ENCODE results near the gene VNN1.
"Not testable (repeated sequence)": the region's sequence is repeated elsewhere in the genome, so short reads cannot be mapped to it uniquely, and the experiment has no call there.

VNN1 gene

GRCh38 chr6:132635288-132635687 lies 78.6 kb downstream of the VNN1 start:
- not testable (repeated sequence) for H3K9ac ChIP-seq (ENCODE audit: low read depth, low read length); H3K9me3 ChIP-seq (replicated peaks; ENCODE audit: low read length); H3K4me2 ChIP-seq (ENCODE audit: low read length); H3K4me1 ChIP-seq (ENCODE audit: control insufficient read depth, insufficient read depth, low read length); H3K4me3 ChIP-seq (ENCODE audit: low read length); H3K36me3 ChIP-seq (ENCODE audit: insufficient read depth, low read length)
- peaks cover 28% of the 10 kb centered on the region for H3K27me3 ChIP-seq (ENCODE audit: control insufficient read depth, insufficient read depth, low read length)

GRCh38 chr6:132634796-132635195 lies 79.1 kb downstream of the VNN1 start:
- Histone ChIP-seq H3K36me3 (ENCODE audit: insufficient read depth, low read length) (no peaks in the 10 kb centered on the region), H3K9ac (ENCODE audit: low read depth, low read length) (no peak overlapping the region), H3K4me2 (ENCODE audit: low read length) (no peak overlapping the region)

GRCh38 chr6:132633362-132633761 lies 80.5 kb downstream of the VNN1 start:
- Histone ChIP-seq H3K9me3 (replicated peaks; ENCODE audit: low read length) (no peaks in the 10 kb centered on the region), H3K4me2 (ENCODE audit: low read length) (no peak overlapping the region), H3K27me3 (ENCODE audit: control insufficient read depth, insufficient read depth, low read length) (peaks cover 28% of the 10 kb centered on the region), H3K4me1 (ENCODE audit: control insufficient read depth, insufficient read depth, low read length) (no peaks in the 10 kb centered on the region), H3K9ac (ENCODE audit: low read depth, low read length) (no peak overlapping the region), H3K4me3 (ENCODE audit: low read length) (no peak overlapping the region), H3K36me3 (ENCODE audit: insufficient read depth, low read length) (no peaks in the 10 kb centered on the region)

More at GRCh38 chr6:132634796-132635195, 79.1 kb downstream of the VNN1 start:
- Histone ChIP-seq H3K4me3 (ENCODE audit: low read length) (no peak overlapping the region), H3K27me3 (ENCODE audit: control insufficient read depth, insufficient read depth, low read length) (peaks cover 28% of the 10 kb centered on the region), H3K4me1 (ENCODE audit: control insufficient read depth, insufficient read depth, low read length) (no peaks in the 10 kb centered on the region), H3K9me3 (replicated peaks; ENCODE audit: low read length) (no peaks in the 10 kb centered on the region)
